IPS-11a (cell line): ENCODE measurements around the gene ETS1.

Source experiments
- H3K4me3 ChIP-seq: one replicate; pipeline ENCODE4 v1.5.1; 2013; ENCODE audit warnings: low read depth, low read length, control low read depth

The ETS1 gene

DNA sequence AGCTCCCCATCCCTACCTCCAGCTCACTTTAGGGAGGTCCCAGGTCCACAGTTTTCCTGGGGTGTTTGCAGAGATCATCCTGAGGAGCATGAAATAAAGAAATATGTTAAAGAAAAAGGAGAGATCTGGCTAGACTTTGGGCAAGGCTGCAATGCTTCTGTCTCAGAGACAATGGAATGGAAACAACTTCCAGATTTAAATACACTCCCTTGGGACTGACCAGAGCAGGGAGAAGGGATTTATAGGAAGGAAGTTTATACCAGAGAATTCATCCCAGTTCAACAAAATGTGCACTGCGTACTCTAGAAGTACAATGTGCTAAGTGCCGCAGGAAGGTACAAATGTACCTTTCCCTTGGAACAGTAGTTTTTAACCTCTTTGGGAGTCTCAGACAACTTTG is 40.4 kb downstream of the ETS1 start:
- H3K4me3 ChIP-seq, result no peak overlapping the region

DNA sequence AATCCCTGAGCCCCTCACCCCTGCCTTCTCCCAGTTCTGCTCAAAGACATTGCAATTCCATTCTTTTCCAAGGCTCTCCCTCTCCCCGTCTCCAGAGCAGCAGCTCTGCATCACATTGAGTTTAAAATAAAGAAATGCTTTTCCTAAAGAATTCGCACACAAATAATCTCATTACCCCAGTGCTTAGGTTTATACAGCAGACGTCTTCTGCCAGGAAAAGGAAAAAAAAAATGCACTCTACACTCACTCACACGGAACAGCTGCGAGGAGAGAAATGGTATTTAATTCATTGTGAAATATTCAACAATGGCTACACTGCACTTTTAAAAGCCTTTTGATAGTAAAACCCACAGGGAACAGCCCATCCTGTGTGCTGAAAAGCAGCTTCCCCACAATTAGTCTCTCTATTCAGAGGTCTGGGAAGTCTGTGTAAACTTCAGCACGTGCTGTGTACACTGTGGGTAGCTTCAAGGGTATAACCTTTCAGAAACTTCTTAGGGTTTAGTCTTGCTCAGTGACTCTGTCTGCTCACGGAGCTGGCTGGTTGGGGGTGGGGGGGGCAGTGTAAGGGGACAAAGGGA is 42.8 kb downstream of the ETS1 start:
- no peak overlapping the region for H3K4me3 ChIP-seq

DNA sequence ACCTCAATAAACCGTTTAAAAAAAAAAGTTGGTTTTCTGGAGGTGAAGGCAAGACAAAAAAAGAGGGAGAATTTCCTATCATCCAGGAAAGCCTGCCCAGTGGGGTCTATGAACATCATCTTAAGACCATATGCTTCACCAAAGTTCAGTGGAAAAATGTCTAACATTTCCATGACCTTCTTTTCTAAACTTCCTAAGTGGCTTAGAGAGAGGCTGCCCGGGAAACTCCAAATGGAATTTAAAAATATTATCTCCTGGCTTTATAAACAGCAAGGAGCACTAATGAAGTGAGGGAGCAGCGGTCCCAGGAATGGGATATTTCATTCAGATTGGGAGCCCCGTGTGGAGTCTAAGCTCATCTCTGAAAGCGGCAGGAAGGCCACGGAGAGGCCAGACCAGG is 46.9 kb downstream of the ETS1 start:
- no peak overlapping the region for H3K4me3 ChIP-seq

- no peak overlapping the region for H3K4me3 ChIP-seq
Measured at GRCh38 chr11:128536506-128536905, 50.9 kb downstream of the ETS1 start.

GRCh38 chr11:128535468-128536457 is 51.6 kb downstream of the ETS1 start:
- H3K4me3 ChIP-seq, result no peak overlapping the region

DNA sequence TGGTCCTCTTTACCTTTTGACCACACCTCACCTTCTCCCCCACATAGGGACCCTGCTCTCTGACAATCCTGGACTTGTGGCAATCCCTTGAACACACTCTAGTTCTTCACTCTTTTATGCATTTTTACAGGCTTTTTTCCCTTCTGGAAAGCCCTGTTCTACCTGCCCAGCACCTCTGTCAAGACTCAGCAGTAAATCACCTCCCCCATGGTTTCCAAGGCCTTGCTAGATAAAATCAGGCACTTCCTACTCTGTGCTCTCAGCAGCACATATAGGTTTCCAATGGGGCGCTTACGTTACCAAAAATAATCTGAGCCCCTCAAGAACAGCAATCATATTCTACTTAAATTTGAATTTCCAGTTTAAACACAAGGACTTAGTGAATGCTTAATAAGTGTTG is 53.9 kb downstream of the ETS1 start:
- H3K4me3 ChIP-seq, result no peak overlapping the region

GRCh38 chr11:128532572-128533091 is 54.7 kb downstream of the ETS1 start:
- no peak overlapping the region for H3K4me3 ChIP-seq

- no peak overlapping the region for H3K4me3 ChIP-seq
Measured at GRCh38 chr11:128532016-128532571, 55.3 kb downstream of the ETS1 start.

DNA sequence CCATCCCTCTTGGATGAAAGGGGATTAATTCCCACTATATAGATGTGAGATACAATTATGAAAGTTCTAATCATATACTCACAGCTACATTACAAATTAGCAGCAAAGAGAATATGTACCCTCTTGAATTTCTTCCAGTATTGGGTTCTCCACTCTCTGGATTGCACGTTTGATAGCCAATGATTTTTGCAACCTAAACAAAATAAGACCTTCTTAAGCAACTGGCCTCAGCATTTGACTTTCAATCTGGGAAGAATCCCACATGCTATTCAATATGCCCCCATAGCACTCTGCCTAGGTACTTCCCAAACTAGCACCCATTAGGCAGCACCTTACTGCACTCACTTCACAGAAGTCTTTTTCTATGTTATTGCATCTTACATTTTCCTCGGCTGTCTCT is 55.8 kb downstream of the ETS1 start:
- no peak overlapping the region for H3K4me3 ChIP-seq

DNA sequence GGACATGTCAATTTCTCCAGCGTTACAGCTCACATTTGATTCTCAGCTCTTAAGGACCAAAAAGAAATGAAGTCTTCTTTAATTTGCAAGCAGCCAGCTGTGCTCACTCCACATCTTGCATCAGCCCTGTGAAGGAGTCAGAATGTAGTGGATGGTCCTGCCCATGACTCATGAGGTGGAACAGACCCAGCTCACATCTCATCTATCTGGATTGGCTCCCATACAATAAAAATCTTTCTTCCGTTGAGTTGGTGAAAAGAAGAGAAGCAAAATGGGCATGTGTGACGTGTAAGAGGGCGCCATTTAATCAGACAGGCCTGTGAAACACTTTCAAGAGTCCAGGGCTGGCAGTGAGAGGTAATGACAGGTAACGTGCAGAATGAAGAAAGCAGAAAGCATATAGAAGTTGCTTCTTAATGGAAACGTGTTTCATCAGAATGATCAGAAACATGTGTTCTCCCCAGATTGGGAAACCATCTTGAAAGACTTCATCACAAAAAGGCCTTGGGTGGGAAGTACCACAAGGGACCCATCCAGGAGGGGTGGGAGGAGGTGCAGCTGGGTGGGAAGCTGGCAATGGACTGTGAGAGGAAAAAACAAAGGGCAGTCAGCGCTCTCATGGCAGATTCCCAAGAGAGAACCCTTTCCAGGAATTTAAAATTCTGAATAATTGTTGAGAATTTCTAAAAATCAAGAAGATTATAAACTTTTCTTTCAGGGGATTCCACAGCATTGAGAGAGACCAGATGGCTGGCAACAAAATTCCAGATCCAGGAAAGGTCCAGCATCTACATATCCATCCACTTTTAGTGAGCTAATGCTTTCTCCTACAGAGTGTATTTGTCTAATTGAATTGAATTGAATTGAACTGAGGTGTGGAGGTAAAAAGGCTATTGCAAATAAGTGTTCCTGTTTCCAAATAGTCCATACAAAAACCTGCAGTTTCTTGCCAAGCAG is 57.0 kb downstream of the ETS1 start:
- no peak overlapping the region for H3K4me3 ChIP-seq

GRCh38 chr11:128528294-128528693 is 59.1 kb downstream of the ETS1 start:
- H3K4me3 ChIP-seq, result no peak overlapping the region

DNA sequence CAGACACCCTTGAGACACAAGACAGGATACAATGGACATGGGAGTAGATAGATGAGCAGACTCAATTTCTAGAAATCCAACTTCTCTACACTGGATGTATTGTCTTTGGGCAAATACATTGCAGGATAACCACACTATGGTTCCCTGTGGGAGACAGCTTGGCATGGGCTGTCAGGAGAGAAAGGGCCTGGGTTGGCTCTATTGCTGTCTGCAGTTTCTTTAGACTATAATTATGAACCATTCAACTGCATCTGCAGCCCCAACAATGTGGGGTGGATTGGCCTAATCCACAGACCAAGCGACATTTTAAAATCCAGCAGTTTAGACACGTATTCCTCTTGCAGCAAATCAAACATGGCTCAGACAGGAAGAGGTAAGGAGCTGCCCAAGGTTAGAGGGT is 60.3 kb downstream of the ETS1 start:
- no peak overlapping the region for H3K4me3 ChIP-seq

DNA sequence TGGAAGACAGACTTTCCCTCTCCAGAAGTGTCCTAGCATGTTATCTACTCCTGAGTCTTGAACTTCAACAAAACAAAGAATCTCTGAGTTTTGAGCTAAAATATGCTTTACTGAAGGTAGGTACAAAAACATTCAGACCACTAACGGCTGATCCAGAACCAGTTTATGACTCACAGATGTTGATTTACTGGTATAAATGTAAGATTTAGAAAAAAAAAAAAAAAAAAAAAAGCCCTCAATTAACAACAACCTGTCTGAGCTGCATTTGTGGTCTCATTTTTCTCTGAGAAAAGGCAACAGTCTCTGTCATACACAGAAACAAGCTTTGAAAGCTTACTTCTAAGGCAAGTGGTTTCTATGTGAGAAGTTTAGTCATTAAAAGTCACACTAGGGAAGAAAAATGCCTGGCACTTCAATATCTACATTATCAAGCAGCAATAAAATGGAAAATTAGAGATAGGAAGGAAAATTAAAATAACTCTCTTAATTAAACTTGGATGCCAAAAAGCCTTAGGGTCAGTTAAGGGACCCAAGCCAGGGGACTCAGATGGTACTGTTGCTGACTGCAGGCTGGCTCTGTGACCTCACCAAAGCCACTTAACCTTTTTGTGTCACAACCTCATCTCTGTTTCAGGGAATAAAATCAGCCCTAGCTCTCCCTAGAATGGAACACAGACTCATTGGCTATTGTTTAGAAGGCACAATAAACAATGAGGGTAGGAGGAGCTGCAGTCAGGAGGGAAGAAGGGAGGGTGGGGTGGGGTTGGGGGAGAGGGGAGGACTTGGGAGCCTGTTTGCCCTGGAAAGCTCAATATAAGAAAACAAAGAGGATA is 61.7 kb downstream of the ETS1 start:
- H3K4me3 ChIP-seq, result no peak overlapping the region

GRCh38 chr11:128524172-128524571 is 63.2 kb downstream of the ETS1 start:
- H3K4me3 ChIP-seq, result no peak overlapping the region

- no peak overlapping the region for H3K4me3 ChIP-seq
Measured at GRCh38 chr11:128523641-128524040, 63.7 kb downstream of the ETS1 start.

DNA sequence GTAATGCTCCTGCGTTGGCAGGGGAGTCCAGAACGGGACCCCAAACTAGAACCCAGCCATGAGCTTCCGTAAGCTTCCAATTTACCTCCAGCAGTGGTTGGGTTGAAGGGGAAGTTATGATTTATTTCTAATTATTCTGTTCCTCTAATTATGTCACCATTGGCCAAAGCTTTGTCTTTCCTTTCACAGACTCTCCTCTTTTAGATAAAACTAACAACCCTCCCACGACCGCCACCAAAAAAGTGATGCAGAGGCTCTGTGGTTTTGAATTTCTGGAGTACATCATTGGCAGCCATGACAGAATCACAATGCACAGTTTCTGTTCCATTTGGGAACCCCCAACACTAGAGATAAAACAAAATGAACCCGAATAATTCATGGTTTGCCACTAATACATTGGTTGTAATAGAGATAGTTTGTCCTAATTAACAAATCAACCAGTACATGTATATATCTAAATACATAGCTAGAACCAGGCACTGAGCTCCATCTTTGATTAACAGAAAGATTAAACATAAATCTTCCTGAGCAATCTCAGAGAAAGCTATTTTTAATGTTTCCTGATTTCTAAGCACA is 64.3 kb downstream of the ETS1 start:
- peak overlapping the region; percentile 49 for H3K4me3 ChIP-seq

DNA sequence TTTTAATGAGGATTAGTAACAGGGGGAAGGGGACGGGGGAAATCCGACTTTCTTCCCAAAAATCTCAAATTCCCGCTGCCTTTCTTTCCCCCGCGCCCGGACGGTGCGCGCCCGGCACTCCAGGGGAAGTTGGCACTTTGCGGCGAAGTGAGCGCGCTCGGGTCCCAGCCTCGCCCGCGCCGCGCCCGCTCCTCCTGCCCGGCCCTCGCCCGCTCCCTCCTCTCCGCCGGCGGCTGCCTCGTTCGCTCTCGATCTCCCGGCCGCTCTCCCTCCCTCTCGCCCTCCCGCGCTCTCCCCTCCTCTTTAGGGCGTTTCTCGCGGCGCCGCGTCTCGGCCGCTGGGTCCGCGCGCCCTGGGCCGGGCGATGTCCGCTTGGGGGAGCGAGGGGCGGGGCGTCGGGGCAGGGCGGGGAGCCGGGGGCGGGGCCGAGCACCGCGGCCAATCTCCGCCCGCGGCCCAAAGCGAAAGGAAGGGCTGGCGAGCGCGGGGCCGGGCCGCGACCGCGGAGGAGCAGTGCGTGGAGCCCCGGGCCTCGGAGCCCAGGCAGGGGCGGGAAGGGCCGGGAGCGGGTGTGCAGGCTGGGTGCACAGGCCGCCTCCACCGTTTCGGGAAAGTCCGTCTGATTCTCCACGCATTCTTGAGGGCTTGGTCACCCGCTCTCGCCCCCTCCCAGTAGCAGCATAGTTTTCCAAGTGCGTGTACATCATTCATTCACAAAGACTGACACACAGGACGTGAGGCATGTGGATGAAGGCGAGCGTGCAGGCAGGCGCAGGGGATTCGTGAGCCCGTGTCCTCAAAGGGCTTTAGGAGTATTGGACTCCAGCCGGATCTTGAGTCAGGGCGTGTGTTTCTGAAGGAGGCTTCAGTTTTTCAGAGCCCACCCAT is 65.1 kb downstream of the ETS1 start:
- peak overlapping the region; percentile 77 for H3K4me3 ChIP-seq

DNA sequence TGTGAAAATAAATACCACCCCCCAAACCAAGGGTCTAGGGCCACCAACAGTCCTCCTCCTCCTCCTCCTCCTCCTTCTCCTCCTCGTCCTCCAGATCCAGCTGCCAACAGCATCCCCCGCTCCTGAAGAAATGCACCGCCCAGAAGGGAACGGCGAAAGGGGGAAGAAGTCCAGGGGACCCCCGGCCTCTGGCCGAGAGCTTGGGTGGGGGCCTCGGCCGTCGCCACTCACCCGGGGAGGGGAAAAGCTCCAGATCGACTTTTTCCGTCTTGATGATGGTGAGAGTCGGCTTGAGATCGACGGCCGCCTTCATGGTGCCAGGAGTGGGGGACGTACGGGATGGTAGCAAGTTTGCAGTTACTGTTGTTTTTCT is 65.7 kb downstream of the ETS1 start:
- H3K4me3 ChIP-seq, result peak overlapping the region; percentile 77
